Measurements from ENCODE around the gene STXBP6.

GRCh38 chr14:24991821-24992220 lies 58.1 kb downstream of the STXBP6 start:
- TF ChIP-seq JUN (IDR thresholded peaks at IDR 0.05; ENCODE audit: borderline replicate concordance, insufficient read depth, insufficient read length, low read depth) (no peak), CTCF (IDR thresholded peaks at IDR 0.05; ENCODE audit: extremely low read depth in 1 of 2, insufficient read depth in 1 of 2, low read depth in 1 of 2, low read length in 2 of 2) (no peak), POLR2A (IDR thresholded peaks at IDR 0.05; ENCODE audit: low read depth, low read length) (no peak), POLR2AphosphoS5 (IDR thresholded peaks at IDR 0.05; ENCODE audit: insufficient read depth, low read depth, low read length) (no peak), EZH2 (IDR thresholded peaks at IDR 0.05; ENCODE audit: borderline replicate concordance, low read depth, low read length, severe bottlenecking) (no peak), MAX (IDR thresholded peaks at IDR 0.05; ENCODE audit: insufficient read depth, insufficient read length) (no peak), MYC (IDR thresholded peaks at IDR 0.05; ENCODE audit: low read depth, low read length) (no peak), FOS (IDR thresholded peaks at IDR 0.05; ENCODE audit: borderline replicate concordance, insufficient read depth, low read length) (no peak), GATA2 (IDR thresholded peaks at IDR 0.05; ENCODE audit: insufficient read depth, insufficient read length, low read depth, low read length) (no peak)

Measured in endothelial cell of umbilical vein (primary cell).